Astrocyte of the hippocampus (primary cell): ENCODE data around the gene TMEM53.
"Not testable (repeated sequence)": the region's sequence is repeated elsewhere in the genome, so short reads cannot be mapped to it uniquely, and the experiment has no call there.

Experiments
- DNase-seq: peaks from one replicate; pipeline ENCODE4 v3.0.0; 2011; ENCODE audit warnings: low read depth, low spot score

Gene TMEM53

GRCh38 chr1:44674113-44675000 is at the start of gene TMEM53, which contains the start of gene ARMH1:
TMEM53 (minus strand) TSS chr1:44674481; CDS start chr1:44674391, 90 bp downstream.
ARMH1 (plus strand) TSS chr1:44674714; CDS start chr1:44689698, 14,984 bp downstream.
- DNase-seq = peak; percentile 100

DNA sequence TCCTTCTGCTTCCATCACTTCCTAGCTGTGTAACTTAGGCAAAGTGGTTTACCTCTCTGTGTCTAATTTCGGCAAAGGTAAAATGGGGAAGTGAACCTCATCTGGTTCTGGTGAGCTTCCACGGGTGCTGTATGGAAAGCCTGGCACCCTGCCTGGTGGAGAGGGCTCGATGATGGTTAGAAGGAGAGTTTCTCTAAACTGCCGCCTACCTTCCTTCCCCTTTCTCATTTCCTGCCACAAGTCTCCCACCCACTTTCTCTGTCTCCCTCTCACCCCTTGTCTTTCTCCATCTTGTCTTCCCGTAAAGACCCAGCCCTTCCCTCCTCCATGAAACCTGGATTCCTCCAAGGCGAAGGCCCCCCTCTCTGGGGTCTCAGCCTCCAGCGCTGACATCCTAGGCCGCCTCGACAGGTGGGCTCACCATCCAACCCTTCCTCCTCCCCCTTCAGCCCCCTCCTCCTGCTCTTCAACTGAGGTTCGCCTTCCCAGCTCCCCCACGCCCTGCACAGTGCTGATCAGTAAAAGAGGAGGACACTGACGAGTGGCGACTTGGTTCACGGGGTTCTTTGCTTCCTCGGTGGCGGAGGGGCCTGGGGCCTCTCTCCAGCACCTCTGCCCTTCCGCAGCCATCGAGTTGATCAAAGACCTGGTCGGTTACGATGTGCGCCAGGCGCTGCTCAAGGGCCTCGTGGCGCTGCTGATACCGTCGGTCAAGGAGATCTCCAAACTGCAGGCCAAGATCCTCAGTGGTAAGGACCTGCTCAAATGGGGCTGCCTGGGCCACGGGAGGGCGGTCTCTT is 49.4 kb upstream of the TMEM53 start:
- DNase-seq = no peak

GRCh38 chr1:44723064-44723463 is 48.8 kb upstream of the TMEM53 start:
- DNase-seq = no peak

DNA sequence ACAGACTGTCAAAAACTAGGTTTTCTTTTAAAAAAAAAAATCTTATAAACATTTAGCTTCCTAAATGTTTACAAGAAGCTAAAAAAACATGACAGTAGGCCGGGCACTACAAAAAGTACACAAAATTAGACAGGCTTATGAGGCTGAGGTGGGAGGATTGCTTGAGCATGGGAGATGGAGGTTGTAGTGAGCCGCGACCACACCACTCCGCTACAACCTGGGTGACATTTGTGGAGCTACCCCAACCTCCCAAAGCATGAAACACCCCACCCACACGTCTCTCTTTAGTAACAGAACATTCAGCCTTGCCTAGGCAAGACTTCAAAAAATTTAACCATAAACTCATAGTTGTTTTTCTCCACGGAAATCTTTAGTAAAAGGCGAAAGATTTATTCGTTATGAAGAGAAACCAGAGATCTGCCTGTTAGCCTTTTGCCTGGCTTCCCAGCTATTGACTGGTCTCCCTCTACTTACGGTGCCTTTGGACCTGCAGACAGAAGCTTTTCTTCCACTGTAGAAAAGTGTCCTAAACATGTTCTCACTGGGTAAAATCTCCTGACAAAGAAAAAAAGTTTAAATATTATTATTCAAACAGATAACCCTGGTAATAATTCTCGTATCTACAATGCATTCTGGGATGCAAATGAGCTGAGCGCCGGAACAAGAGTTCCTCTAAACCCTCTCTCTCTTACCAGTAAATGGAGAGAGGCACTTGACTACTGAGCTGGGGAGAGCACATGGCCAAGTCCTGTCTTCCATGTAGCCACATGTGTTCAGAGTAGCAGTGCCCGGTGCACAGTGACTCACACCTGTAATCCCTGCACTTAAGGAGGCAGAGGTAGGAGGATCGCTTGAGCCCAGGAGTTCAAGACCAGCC is 47.4 kb upstream of the TMEM53 start:
- DNase-seq = peak; percentile 79

DNA sequence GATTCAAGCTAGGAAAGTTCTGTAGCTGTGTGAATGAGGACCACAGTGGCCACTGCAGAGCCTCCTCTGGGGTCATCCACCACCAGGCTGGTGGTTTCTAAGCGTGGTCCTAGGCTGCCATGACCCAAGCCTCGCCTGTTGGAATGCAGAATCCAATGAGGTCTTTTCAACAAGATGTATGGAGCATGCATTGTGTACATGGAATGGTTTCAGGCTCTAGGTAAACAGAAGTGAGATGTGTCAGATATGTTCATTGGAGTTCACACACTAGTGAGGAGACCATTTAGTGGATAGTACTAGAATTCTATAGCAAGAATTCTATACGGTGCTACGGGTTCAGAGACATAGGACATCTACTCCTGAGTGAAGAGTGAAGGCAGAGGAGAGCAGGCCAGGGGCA is 46.0 kb upstream of the TMEM53 start:
- no peak for DNase-seq

DNA sequence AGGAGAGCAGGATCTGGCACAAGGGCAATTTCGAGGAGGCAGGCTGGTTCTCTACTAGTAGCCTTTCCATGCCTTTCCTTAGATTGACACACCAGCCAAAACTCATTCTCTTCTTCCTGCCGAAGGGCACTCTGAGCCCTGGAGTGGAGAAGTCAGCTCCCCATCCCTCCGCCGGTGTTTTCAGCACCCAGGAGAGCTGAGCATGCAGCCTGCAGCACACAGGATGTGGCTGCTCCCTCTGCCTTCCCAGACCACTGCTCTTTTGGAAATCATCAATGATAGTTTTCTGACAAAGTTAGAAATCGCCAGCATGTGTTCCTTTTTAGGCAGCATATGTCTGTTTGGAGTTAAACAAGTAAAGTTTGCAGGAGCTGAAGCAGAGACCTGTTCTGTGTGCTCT is 45.0 kb upstream of the TMEM53 start:
- no peak for DNase-seq

DNA sequence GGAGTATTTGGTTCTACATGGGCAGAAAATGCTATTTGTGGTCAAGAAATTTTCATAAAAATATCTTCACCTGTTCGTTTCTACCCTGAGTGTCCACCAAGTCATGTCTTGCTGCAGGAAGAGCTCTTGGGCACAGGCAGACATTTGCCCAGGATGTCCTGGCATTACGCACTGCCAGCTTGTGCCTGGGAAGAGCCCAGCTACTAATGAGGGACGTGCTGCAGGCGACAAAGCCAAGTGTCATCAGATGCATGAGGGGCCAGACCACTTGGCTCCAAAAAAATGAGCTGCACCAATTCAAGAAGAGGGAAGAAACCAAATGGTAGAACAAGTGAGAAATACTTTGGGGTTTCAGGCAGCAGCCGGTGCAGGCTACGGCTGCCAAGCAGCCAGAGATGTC is 43.8 kb upstream of the TMEM53 start:
- no peak for DNase-seq

GRCh38 chr1:44717653-44718052 is 43.4 kb upstream of the TMEM53 start:
- no peak for DNase-seq

DNA sequence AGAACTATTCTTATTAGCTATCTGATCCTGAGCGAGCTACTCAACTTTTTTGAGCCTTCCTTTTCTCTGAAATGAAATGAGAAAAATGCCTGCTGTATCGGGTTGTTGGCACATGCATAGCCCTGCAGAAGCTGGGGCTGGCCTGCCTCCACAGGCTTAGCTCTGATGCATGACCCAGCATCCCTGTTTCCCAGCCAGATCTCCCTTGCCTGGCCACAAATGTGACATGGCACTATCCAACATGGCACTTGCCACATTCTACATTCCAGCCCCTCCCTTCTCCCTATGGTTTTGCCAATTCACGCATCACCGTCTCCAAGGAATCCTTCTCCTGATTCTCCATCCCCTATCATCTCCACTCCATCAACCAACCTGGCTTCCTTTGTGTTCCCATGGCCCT is 42.9 kb upstream of the TMEM53 start:
- DNase-seq = peak; percentile 37

DNA sequence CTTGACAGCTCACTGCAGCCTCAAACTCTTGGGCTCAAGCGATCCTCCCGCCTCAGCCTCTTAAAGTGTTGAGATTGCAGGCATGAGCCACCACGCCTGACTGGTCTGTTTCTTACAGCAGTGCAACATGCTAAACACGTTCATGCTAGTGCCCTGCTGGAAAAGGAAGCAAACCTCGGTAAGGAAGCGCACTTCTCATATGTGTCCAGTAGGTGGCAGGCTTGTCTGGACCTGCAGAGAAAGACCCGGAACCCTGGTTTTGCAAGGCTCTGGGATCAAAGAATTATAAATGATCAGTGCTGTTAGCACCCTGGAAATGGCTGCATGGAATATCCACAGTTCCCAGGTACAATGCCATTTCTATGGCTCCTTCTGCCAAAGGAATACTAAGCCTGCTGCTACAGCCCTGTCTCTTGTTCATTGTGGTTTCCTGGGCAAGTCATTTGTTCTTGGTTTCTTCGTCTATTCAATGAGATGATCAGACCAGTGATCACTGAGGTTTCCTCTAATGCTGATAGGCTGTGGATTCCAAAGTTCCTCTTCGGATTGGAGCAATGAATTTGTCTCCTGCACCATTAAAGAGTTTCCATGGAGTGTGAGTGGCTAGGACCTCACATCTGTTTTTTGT is 40.8 kb upstream of the TMEM53 start:
- DNase-seq = peak; percentile 82

- DNase-seq = no peak
Observed at GRCh38 chr1:44714532-44714931, 40.3 kb upstream of the TMEM53 start.

- DNase-seq = no peak
Observed at GRCh38 chr1:44713321-44713781, 39.1 kb upstream of the TMEM53 start.

GRCh38 chr1:44707959-44708831 is 33.9 kb upstream of the TMEM53 start:
- DNase-seq = peak; percentile 23

DNA sequence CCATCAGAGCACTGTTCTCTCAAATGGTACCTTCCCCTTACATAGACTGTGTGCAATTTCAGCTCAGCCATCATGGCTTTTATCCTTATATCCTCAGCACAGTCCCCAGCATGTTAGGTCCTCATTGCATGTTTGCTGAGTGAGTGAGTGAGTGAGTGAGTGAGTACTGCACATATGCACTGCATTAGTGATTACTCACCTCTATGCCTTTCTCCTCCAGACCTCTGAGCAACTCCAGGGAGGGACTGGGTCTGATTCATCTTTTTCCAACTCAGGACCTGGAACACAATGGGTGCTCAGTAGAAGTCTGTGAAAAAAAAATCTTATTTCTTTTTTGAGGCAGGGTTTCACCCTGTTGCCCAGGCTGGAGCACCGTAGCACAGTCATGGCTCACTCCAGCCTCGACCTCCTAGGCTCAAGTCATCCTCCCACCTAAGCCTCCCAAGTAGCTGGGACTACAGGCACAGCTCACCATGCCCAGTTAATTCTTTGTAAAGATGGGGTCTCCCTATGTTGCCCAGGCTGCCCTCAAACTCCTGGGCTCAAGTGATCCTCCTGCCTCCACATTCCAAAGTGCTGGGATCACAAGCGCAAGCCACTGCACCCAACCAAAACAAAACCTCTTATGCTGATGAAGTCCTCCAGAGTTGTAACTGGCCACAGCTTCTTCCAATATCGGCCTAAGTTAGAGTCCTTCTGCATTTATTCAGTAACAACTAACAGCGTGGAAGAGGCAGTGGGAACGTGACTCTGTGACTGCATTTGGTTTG is 33.0 kb upstream of the TMEM53 start:
- peak; percentile 82 for DNase-seq

- DNase-seq = no peak
Observed at GRCh38 chr1:44705938-44706337, 31.7 kb upstream of the TMEM53 start.

GRCh38 chr1:44705470-44705869 is 31.2 kb upstream of the TMEM53 start:
- DNase-seq = no peak

GRCh38 chr1:44701141-44701573 is 26.9 kb upstream of the TMEM53 start:
- DNase-seq = no peak

DNA sequence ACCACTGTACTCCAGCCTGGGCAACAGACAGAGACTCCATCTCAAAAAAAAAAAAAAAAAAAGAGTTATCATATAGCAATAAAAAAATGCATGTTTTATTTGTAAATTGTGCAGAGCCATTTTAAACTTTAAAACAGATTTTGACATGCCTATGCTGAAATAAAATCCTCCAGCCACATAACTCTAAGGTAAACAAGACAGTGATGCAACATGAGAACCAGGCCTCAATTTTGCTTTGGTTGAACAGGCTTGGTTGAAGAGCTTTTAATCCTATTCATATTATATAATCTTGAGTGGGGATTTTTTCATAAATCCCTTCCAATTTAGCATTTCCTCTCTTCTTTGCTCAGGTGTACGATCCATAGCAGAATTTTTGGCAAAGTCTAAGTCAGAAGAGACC is 26.3 kb upstream of the TMEM53 start:
- no peak for DNase-seq

DNA sequence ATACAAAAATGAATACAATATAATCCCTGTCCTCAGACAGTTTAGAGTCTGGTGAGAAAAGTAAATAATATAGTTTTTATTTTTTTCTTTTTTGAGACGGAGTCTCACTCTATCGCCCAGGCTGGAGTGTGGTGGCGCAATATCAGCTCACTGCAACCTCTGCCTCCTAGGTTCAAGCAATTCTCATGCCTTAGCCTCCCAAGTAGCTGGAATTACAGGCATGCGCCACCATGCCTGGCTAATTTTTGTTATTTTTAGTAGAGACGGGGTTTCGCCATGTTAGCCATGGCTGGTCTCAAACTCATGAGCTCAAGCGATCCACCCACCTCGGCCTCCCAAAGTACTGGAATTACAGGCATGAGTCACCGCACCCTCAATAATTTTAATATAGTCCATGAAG is 25.1 kb upstream of the TMEM53 start:
- DNase-seq = not testable (repeated sequence)
